ENCODE measurements around the gene OR4C46. TPM values are rescaled to one million over a fixed set of nuclear protein-coding genes. Genes with fewer than 3 reads are reported as not detected.
"Not testable (repeated sequence)": the region's sequence is repeated elsewhere in the genome, so short reads cannot be mapped to it uniquely, and the experiment has no call there.

OR4C46 gene
- not detected in 2 replicates for total RNA-seq

DNA sequence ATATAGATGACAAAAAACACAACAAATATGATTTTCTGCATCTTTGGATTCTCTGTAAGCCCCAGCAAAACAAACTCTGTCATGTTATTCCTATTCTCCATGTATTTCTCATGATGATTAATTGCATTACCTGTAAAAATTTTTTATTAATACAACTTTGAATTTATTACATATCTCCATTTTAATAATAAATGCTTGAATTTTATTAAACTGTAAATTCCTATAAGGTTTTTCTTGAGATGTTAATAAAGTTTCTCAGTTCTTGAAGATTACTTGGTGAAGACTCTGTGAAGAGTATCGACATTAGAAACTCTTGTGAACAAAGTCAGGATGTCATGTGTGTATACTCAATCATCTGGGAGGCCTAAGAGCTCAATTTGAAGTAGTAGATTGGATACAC, at the start of gene OR4C46:
TSS of gene OR4C46 (minus strand) at position 101 of the 400 bp plus-strand sequence. CDS start at position 101, 0 bp downstream.
- no peak within 1 kb of the TSS for H3K27ac Mint-ChIP-seq
- no peaks in the 10 kb centered on the region for H3K36me3 Mint-ChIP-seq (ENCODE audit: low read depth)
- H3K4me1 Mint-ChIP-seq: no peaks in the 10 kb centered on the region
- intact Hi-C loops (cut with micrococcal nuclease): no loop called here
- no peaks in the 10 kb centered on the region for H3K27me3 Mint-ChIP-seq
- no peak within 1 kb of the TSS for H3K4me3 Mint-ChIP-seq
- H3K9me3 Mint-ChIP-seq: peaks cover 17% of the 10 kb centered on the region
- no peak for DNase-seq

DNA sequence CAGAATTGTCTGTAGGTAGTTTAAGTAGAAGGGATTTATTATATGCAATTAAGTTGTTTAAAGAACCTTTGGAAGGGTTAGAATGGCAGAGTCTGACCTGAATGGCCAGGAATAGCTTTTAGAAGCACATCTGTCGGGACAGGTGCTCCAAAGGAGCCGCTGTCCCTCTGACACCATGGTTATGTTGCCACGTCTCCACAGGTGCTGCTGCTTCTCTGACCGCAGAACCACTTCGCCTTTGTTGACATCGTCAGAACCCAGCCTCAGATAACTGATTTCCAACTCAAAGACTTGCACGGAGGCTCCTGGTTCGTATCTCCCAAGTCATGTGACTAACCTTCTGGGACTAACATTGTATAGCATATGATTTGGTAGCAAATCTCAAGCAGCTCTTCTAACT, 41.8 kb upstream of the OR4C46 start:
- H3K9me3 Mint-ChIP-seq; H3K27ac Mint-ChIP-seq; H3K36me3 Mint-ChIP-seq (ENCODE audit: low read depth); intact Hi-C loops (cut with micrococcal nuclease); H3K4me1 Mint-ChIP-seq; H3K27me3 Mint-ChIP-seq; H3K4me3 Mint-ChIP-seq; DNase-seq: not testable (repeated sequence)

DNA sequence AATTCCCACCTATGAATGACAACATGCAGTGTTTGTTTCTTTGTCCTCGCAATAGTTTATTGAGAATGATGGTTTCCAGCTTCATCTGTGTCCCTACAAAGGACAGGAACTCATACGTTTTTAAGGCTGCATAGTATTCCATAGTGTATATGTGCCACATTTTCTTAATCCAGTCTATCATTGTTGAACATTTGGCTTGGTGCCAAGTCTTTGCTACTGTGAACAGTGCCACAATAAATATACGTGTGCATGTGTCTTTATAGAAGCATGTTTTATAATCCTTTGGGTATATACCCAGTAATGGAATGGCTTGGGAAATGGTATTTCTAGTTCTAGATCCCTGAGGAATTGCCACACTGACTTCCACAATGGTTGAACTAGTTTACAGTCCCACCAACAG, 42.4 kb downstream of the OR4C46 start:
- intact Hi-C loops (cut with micrococcal nuclease); H3K27me3 Mint-ChIP-seq; H3K27ac Mint-ChIP-seq; H3K36me3 Mint-ChIP-seq (ENCODE audit: low read depth); DNase-seq; H3K4me1 Mint-ChIP-seq; H3K4me3 Mint-ChIP-seq: not testable (repeated sequence)
- peaks cover 34% of the 10 kb centered on the region for H3K9me3 Mint-ChIP-seq

DNA sequence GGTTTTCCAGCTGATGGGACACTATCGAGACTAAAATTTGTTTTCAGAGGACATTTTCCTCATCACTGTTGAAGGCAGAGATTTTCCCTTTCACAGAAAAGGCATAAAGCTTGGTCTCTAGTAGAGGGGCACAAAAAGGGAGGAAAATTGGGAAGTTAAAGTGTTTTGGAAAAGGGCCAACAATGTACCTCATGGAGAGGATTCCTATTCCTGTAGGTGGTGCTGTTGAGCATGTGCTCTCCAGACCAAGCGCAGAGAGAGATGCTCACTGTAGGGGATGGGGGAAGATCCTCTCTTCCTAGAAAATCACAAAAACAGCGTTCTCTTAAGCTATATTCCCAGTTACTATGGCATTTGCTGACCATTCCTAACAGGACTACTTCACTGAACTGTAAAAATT, 44.9 kb downstream of the OR4C46 start:
- no peaks in the 10 kb centered on the region for H3K4me1 Mint-ChIP-seq
- H3K9me3 Mint-ChIP-seq: peaks cover 16% of the 10 kb centered on the region
- intact Hi-C loops (cut with micrococcal nuclease): no loop called here
- DNase-seq: no peak
- H3K4me3 Mint-ChIP-seq: no peak overlapping the region
- H3K36me3 Mint-ChIP-seq (ENCODE audit: low read depth): no peaks in the 10 kb centered on the region
- H3K27me3 Mint-ChIP-seq: no peaks in the 10 kb centered on the region
- H3K27ac Mint-ChIP-seq: no peak overlapping the region

DNA sequence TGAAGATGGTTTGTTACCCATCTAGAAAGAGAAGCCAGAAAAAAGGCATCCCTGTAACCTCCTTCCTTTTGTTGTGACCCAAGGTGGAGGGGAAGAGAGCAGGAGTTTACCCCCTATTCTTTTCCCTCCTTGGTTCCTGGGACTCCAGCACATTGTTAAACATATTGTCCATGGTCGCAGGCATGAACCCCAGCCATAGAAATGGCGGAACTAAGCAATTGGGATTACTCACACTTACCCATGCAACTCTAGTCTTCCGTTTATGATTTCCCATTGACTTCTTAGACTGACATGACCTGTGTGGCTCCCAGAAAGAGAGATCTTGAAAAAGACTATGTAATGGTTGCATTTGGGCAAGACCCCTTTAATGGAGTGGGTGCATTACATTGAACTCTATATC, 45.4 kb downstream of the OR4C46 start:
- Mint-ChIP-seq H3K4me3 (no peak overlapping the region), H3K27ac (no peak overlapping the region), H3K4me1 (no peaks in the 10 kb centered on the region), H3K9me3 (peaks cover 19% of the 10 kb centered on the region), H3K27me3 (no peaks in the 10 kb centered on the region), H3K36me3 (ENCODE audit: low read depth) (no peaks in the 10 kb centered on the region)
- no peak for DNase-seq
- intact Hi-C loops (cut with micrococcal nuclease): no loop called here

Other genes with a start within 250 kb of the OR4C46 start
- not detected in 2 replicates for gene OR4A5, start 102.8 kb upstream of the OR4C46 start, total RNA-seq

All from activated CD4-positive, alpha-beta T cell treated with anti-CD3 and anti-CD28 coated beads, Interleukin-2, amount 10 ng/mL, durations not matched to agents 24 days and 14 days (primary cell).